ENCODE data around the gene BOC.

BOC gene

DNA sequence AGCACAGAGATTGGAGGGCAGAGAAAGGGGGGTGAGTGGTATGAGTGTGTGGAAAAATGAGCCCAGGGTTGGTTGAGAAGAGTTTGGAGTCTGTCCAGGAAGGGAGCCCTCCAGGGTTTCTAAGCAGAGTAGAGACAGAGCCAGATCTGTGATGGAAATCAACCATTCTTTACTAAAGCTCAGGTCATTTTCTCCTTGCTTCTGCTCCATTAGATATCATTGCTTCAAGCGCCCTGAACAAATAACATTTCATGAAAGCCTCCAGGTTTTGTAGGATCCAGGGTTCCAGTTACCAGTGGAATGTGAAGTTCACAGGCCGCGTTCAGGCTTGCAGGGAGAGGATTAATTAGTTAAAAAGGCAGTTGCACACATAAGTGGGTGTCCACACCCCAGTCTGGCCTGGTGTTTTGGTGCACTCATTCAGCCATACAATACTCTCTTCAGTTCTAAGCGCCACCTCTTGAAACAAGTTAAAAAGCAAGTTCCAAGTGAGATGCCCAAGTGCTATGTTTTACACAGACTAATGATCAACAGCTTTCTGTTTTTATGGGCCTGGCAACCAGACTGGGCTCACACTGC lies 16.4 kb upstream of the BOC start:
- TF ChIP-seq TEAD4 (IDR thresholded peaks at IDR 0.05) (peak; percentile 50; the same call in 1 of the 2 replicates), ZBTB7A (IDR thresholded peaks at IDR 0.05; ENCODE audit: low read depth) (no peak), EP300 (IDR thresholded peaks at IDR 0.05; ENCODE audit: borderline replicate concordance) (peak; percentile 25; the same call in 1 of the 2 replicates)

DNA sequence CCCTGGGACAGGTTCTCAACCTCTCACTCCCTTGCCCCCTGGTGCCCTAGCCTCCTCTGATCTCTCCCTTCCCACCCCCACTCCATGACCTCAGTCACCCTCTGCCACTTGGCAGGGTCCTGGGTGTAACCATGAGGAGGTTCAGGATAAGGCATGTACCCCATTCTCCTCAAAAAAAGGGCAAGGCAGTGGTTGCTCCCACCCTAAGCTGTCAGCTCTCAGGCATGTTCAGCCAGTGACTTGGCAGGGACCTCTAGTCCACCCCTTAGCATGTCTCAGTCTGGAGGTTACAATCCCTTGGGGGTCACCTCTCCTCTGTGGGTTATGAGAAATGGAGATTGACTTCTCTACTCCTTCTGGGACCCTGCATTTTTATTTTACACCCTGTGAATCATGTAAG lies 11.0 kb upstream of the BOC start:
- TF ChIP-seq TAF1 (IDR thresholded peaks at IDR 0.05; ENCODE audit: low read depth) (no peak), CREB1 (IDR thresholded peaks at IDR 0.05; ENCODE audit: low read depth) (no peak), TCF12 (IDR thresholded peaks at IDR 0.05; ENCODE audit: low read depth) (no peak), CEBPB (IDR thresholded peaks at IDR 0.05) (no peak), RAD21 (IDR thresholded peaks at IDR 0.05; ENCODE audit: low read depth) (no peak), EGR1 (IDR thresholded peaks at IDR 0.05) (no peak), FOXM1 (IDR thresholded peaks at IDR 0.05; ENCODE audit: borderline replicate concordance, low read depth) (no peak), NFIC (IDR thresholded peaks at IDR 0.05) (no peak), ZBTB7A (IDR thresholded peaks at IDR 0.05; ENCODE audit: low read depth) (no peak)
- TF ChIP-seq, protein P1, sequence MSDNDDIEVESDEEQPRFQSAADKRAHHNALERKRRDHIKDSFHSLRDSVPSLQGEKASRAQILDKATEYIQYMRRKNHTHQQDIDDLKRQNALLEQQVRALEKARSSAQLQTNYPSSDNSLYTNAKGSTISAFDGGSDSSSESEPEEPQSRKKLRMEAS (IDR thresholded peaks at IDR 0.05) = no peak

DNA sequence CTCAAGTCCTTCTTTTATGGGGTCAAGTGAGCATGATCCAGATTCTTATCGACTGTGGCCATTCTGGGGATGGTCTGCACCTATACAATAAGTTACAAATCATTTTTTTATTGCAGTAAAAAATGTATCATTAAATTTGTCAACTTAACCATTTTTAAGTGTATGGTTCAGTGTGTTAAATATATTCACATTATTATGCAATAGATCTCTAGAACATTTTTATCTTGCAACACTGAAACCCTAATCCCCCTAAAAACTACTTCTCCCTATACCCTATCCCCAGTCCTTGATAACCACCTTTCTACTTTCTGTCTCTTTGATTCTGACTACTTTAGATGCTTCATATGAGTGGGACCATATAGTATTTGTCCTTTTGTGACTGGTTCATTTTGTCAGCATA lies 10.4 kb upstream of the BOC start:
- no peak for TF ChIP-seq TAF1 (IDR thresholded peaks at IDR 0.05; ENCODE audit: low read depth)
- no peak for TF ChIP-seq EP300 (IDR thresholded peaks at IDR 0.05; ENCODE audit: borderline replicate concordance)
- no peak for TF ChIP-seq ZBTB7A (IDR thresholded peaks at IDR 0.05; ENCODE audit: low read depth)
- TF ChIP-seq, protein P1 (IDR thresholded peaks at IDR 0.05) = no peak
- no peak for TF ChIP-seq TCF12 (IDR thresholded peaks at IDR 0.05; ENCODE audit: low read depth)
- TF ChIP-seq YY1 (IDR thresholded peaks at IDR 0.05; ENCODE audit: low read depth) = no peak
- no peak for TF ChIP-seq TEAD4 (IDR thresholded peaks at IDR 0.05)
- TF ChIP-seq FOXM1 (IDR thresholded peaks at IDR 0.05; ENCODE audit: borderline replicate concordance, low read depth) = no peak
- TF ChIP-seq RAD21 (IDR thresholded peaks at IDR 0.05; ENCODE audit: low read depth) = no peak
- no peak for TF ChIP-seq CEBPB (IDR thresholded peaks at IDR 0.05)
- TF ChIP-seq EGR1 (IDR thresholded peaks at IDR 0.05) = no peak
- no peak for TF ChIP-seq NFIC (IDR thresholded peaks at IDR 0.05)
- TF ChIP-seq CREB1 (IDR thresholded peaks at IDR 0.05; ENCODE audit: low read depth) = no peak
- TF ChIP-seq, protein P2, sequence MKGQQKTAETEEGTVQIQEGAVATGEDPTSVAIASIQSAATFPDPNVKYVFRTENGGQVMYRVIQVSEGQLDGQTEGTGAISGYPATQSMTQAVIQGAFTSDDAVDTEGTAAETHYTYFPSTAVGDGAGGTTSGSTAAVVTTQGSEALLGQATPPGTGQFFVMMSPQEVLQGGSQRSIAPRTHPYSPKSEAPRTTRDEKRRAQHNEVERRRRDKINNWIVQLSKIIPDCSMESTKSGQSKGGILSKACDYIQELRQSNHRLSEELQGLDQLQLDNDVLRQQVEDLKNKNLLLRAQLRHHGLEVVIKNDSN (IDR thresholded peaks at IDR 0.05) = no peak
- TF ChIP-seq, protein P3, sequence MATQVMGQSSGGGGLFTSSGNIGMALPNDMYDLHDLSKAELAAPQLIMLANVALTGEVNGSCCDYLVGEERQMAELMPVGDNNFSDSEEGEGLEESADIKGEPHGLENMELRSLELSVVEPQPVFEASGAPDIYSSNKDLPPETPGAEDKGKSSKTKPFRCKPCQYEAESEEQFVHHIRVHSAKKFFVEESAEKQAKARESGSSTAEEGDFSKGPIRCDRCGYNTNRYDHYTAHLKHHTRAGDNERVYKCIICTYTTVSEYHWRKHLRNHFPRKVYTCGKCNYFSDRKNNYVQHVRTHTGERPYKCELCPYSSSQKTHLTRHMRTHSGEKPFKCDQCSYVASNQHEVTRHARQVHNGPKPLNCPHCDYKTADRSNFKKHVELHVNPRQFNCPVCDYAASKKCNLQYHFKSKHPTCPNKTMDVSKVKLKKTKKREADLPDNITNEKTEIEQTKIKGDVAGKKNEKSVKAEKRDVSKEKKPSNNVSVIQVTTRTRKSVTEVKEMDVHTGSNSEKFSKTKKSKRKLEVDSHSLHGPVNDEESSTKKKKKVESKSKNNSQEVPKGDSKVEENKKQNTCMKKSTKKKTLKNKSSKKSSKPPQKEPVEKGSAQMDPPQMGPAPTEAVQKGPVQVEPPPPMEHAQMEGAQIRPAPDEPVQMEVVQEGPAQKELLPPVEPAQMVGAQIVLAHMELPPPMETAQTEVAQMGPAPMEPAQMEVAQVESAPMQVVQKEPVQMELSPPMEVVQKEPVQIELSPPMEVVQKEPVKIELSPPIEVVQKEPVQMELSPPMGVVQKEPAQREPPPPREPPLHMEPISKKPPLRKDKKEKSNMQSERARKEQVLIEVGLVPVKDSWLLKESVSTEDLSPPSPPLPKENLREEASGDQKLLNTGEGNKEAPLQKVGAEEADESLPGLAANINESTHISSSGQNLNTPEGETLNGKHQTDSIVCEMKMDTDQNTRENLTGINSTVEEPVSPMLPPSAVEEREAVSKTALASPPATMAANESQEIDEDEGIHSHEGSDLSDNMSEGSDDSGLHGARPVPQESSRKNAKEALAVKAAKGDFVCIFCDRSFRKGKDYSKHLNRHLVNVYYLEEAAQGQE (IDR thresholded peaks at IDR 0.05; ENCODE audit: low read depth) = no peak

DNA sequence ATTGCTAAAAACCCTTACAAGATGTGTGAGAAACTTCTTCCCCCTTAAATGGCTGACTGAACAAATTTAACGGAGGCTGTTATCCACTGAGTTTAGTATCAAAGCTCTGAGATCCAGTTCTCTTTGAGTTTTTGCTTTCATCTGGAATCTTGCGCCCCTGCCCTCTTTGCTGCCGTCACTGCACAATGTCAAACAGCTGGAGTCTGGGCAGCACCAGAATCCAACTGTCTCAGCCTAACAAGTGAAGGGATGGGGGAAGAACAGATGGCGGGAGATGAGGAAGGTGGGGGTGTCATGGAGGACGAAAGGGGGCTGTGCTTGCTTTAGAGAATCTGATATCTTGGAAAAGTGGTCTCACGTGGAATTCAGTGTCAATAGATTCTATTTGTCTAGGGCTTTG lies 7.0 kb upstream of the BOC start:
- TF ChIP-seq, protein P2 (IDR thresholded peaks at IDR 0.05) = no peak
- no peak for TF ChIP-seq ZBTB7A (IDR thresholded peaks at IDR 0.05; ENCODE audit: low read depth)
- TF ChIP-seq FOXM1 (IDR thresholded peaks at IDR 0.05; ENCODE audit: borderline replicate concordance, low read depth) = no peak
- TF ChIP-seq TEAD4 (IDR thresholded peaks at IDR 0.05) = no peak
- no peak for TF ChIP-seq RAD21 (IDR thresholded peaks at IDR 0.05; ENCODE audit: low read depth)
- TF ChIP-seq, protein P1 (IDR thresholded peaks at IDR 0.05) = no peak
- TF ChIP-seq EP300 (IDR thresholded peaks at IDR 0.05; ENCODE audit: borderline replicate concordance) = no peak
- no peak for TF ChIP-seq TCF12 (IDR thresholded peaks at IDR 0.05; ENCODE audit: low read depth)
- TF ChIP-seq CEBPB (IDR thresholded peaks at IDR 0.05) = no peak

DNA sequence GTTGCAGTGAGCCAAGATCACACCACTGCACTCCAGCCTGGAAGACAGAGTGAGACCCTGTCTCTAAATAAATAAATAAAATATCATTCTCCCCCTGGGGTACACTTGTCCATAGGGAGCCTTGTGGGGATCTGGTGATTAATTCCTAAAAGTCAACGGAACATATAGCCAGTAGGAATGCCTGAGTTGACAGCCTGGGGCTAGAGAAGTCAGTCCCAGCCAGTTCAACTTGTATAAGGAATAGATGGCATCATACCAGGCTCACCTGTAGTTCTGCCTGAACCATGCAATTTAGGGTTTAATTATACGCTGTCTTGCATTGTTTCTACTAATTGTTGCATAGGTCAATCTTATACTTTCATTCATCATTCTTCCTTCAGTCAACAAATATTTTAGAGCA lies 5.9 kb upstream of the BOC start:
- TF ChIP-seq, protein P2 (IDR thresholded peaks at IDR 0.05) = no peak
- no peak for TF ChIP-seq EP300 (IDR thresholded peaks at IDR 0.05; ENCODE audit: borderline replicate concordance)
- TF ChIP-seq TEAD4 (IDR thresholded peaks at IDR 0.05) = no peak
- no peak for TF ChIP-seq YY1 (IDR thresholded peaks at IDR 0.05; ENCODE audit: low read depth)
- TF ChIP-seq ZBTB7A (IDR thresholded peaks at IDR 0.05; ENCODE audit: low read depth) = no peak
- no peak for TF ChIP-seq CEBPB (IDR thresholded peaks at IDR 0.05)
- TF ChIP-seq TAF1 (IDR thresholded peaks at IDR 0.05; ENCODE audit: low read depth) = no peak
- no peak for TF ChIP-seq TCF12 (IDR thresholded peaks at IDR 0.05; ENCODE audit: low read depth)
- TF ChIP-seq, protein P3 (IDR thresholded peaks at IDR 0.05; ENCODE audit: low read depth) = no peak
- TF ChIP-seq, protein P1 (IDR thresholded peaks at IDR 0.05) = no peak
- TF ChIP-seq NFIC (IDR thresholded peaks at IDR 0.05) = no peak
- no peak for TF ChIP-seq FOXM1 (IDR thresholded peaks at IDR 0.05; ENCODE audit: borderline replicate concordance, low read depth)
- no peak for TF ChIP-seq CREB1 (IDR thresholded peaks at IDR 0.05; ENCODE audit: low read depth)
